Upper lobe of left lung (tissue), 6 donors: ENCODE data around the gene TMEM129. TPM values are rescaled to one million over a fixed set of nuclear protein-coding genes. Genes with fewer than 3 reads are reported as not detected.

Source experiments
- ATAC-seq, 2 donors: fragments of 200-7000 bp; cut with Tn5 transposase; one replicate each; pipeline ENCODE4 v1.9.1; 2022; ENCODE audit warnings: mild to moderate bottlenecking in 2 of 2, moderate library complexity in 2 of 2; ENCODE audit not compliant: low FRiP score in 2 of 2
- DNase-seq, 2 donors: peaks; one replicate each; pipeline ENCODE4 v3.0.0-alpha.2; 2019 to 2020
- H3K27ac ChIP-seq, 4 donors: fragments of 200-600 bp; sonication (generic); one replicate each; pipeline ENCODE4 v1.5.1; 2016 to 2019
- H3K27me3 ChIP-seq, 4 donors: fragments of 200-600 bp; sonication (generic); one replicate each; pipeline ENCODE4 v1.5.1; 2017 to 2019
- H3K36me3 ChIP-seq, 4 donors: fragments of 200-600 bp; sonication (generic); one replicate each; pipeline ENCODE4 v1.5.1; 2016 to 2019
- H3K4me1 ChIP-seq, 4 donors: fragments of 200-600 bp; sonication (generic); one replicate each; pipeline ENCODE4 v1.5.1; 2018 to 2019
- H3K4me3 ChIP-seq, 4 donors: fragments of 200-600 bp; sonication (generic); one replicate each; pipeline ENCODE4 v1.5.1; 2017 to 2019; ENCODE audit warnings: mild to moderate bottlenecking in 2 of 4, moderate library complexity in 1 of 4
- H3K9me3 ChIP-seq, 4 donors: fragments of 200-600 bp; sonication (generic); one replicate each; pipeline ENCODE4 v1.5.1; 2018 to 2019
- EP300 ChIP-seq, 4 donors: sonication (generic); formaldehyde crosslinking; IDR thresholded peaks; one replicate each; pipeline ENCODE4 v1.5.1; 2017; ENCODE audit warnings: antibody characterized with exemption in 4 of 4, control low read depth in 2 of 4
- POLR2A ChIP-seq, 4 donors: fragments of 450-650 bp; IDR thresholded peaks; one replicate each; pipeline ENCODE4 v1.5.1; 2016 to 2017; ENCODE audit warnings: antibody characterized with exemption in 4 of 4, mild to moderate bottlenecking in 2 of 4
- POLR2AphosphoS5 ChIP-seq, 2 donors: sonication (generic); formaldehyde crosslinking; IDR thresholded peaks; one replicate each; pipeline ENCODE4 v1.5.1; 2017; ENCODE audit warnings: antibody characterized with exemption in 2 of 2
- WGBS, 2 donors: methylation state at CpG; one replicate each; pipeline ENCODE4 v1.1.5; 2017 to 2018; 5-methylcytosine and 5-hydroxymethylcytosine counted together
- total RNA-seq, 6 donors: library from RNA; depleted of rRNA in 4 of 6; stranded (reverse); fragments of >200 nt in 4 of 6; gene quantifications; one replicate each; pipeline versions ENCODE4 v1.1.0 to v1.2.1, GENCODE V29; 2016 to 2021
- TF ChIP-seq, protein P1 (sequence below), 6 experiments: fragments of 450-650 bp in 4 of 6; fragments of 200-600 bp in 2 of 6; sonication (generic) in 2 of 6; IDR thresholded peaks; one replicate each; pipeline ENCODE4 v1.5.1; 2016 to 2019; ENCODE audit warnings: antibody characterized with exemption in 6 of 6
- donor health status: DM: no; HTN: no; CAD: no; lungs with moderate emphysema.
- donor health status: DM: no; HTN: yes; CAD: no; lungs with severe emphysema.

Gene TMEM129
- total RNA-seq, 6 donors from 2014 or later, result 38.9 to 99.1 (median 49.6) TPM

DNA sequence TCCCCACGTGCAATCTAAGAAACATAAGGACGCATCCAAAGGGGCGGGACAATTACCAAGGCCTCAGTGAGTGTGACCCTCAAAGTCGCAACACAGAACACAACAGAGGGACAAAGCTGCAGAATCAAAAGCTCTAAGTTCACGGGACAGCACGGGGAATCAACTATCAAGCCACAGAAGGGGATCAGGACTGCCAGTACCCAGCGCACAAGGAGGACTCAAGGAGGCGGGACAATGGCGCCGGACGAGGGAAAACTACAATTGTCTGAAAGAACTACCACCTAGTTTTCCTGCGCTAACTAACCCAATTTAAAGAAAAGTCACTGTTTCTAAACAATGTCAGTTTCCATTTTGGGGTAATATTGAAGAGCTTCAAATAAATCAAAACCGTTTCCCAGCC, 38.3 kb downstream of the TMEM129 start:
- no peak overlapping the region for H3K27ac ChIP-seq
- no peaks in the 10 kb centered on the region for H3K9me3 ChIP-seq
- no peaks in the 10 kb centered on the region for H3K27me3 ChIP-seq
- TF ChIP-seq POLR2A (IDR thresholded peaks at IDR 0.05) (no peak), POLR2AphosphoS5 (IDR thresholded peaks at IDR 0.05) (no peak), EP300 (IDR thresholded peaks at IDR 0.05) (no peak)
- TF ChIP-seq, protein P1, sequence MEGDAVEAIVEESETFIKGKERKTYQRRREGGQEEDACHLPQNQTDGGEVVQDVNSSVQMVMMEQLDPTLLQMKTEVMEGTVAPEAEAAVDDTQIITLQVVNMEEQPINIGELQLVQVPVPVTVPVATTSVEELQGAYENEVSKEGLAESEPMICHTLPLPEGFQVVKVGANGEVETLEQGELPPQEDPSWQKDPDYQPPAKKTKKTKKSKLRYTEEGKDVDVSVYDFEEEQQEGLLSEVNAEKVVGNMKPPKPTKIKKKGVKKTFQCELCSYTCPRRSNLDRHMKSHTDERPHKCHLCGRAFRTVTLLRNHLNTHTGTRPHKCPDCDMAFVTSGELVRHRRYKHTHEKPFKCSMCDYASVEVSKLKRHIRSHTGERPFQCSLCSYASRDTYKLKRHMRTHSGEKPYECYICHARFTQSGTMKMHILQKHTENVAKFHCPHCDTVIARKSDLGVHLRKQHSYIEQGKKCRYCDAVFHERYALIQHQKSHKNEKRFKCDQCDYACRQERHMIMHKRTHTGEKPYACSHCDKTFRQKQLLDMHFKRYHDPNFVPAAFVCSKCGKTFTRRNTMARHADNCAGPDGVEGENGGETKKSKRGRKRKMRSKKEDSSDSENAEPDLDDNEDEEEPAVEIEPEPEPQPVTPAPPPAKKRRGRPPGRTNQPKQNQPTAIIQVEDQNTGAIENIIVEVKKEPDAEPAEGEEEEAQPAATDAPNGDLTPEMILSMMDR (IDR thresholded peaks at IDR 0.05), result no peak
- no peak for DNase-seq
- peak overlapping the region in 3 of 4 donors; percentile 74 to 86 (median 82) for H3K4me3 ChIP-seq
- no peaks in the 10 kb centered on the region for H3K36me3 ChIP-seq
- 86 to 89% methylated on average over 13 of the region's 13 CpGs for WGBS, 2 donors
- no peak for ATAC-seq
- H3K4me1 ChIP-seq, result peaks cover 4 to 24% (median 11%) of the 10 kb centered on the region in 4 donors

DNA sequence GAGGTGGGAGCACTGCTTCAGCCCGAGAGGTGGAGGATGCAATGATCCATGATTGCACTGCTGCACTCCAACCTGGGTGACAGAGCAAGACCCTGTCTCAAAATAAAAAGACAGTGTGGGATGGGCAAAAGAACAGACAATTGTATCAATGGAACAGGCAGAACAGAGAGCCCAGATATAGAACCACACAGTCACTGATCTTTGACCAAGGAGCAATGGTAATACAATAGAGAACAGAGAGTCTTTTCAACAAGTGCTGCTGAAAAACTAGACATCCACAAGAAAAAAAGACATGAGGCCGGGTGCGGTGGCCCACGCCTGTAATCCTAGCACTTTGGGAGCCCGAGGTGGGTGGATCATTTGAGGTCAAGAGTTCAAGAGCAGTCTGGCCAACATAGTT, 42.9 kb downstream of the TMEM129 start:
- DNase-seq, result no peak
- Histone ChIP-seq H3K4me3 (no peak overlapping the region), H3K27me3 (no peaks in the 10 kb centered on the region), H3K27ac (no peak overlapping the region), H3K36me3 (no peaks in the 10 kb centered on the region), H3K4me1 (peaks cover 0 to 5% (median 3%) of the 10 kb centered on the region in 4 donors), H3K9me3 (no peaks in the 10 kb centered on the region)
- TF ChIP-seq POLR2AphosphoS5 (IDR thresholded peaks at IDR 0.05) (no peak), EP300 (IDR thresholded peaks at IDR 0.05) (no peak), POLR2A (IDR thresholded peaks at IDR 0.05) (no peak)
- TF ChIP-seq, protein P1 (IDR thresholded peaks at IDR 0.05), result no peak
- 76 to 85% methylated on average over 5 of the region's 5 CpGs for WGBS, 2 donors
- ATAC-seq, result no peak

DNA sequence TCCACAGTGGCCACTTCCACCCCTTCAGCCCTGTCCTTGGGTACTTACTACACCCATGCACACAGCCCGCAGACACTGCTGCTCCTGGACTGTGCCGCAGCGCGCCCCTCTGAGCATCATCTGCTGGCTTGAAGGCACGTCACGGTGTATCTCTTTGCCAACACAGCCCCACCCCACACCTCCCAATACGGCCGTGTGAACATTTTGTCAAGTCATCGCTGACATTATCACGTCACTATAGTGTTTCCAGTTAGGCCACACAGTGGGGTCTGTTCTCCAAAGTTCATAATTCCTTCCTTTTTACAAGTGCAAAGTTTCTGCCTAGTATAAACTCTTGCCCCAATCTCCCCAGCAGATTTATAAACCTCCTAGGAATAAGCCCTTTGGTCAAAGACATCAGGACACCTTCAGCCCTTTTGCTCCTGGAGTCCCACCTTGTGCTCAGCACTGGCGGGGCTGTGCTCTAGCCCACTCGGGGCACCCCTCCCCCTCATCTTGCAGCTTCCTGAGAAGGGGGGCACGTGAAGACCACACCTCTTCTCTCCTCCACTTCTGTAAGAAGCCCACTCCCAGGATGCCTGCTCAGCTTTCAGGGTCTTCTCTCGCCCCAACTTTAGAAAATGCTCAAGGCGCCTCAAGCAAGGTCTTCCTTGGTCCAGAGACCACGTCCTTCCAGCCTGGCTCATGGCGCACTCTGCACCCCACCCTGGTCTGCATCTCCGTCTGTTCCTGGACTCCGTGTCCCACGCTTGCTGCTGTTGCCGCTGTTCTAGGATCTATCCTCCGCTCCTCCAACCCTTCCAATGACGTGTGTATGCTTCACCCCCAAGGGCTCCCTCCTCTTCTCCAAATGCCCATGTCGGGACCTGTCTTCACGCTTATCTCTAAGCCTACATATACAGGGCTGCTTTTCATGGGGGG, 44.3 kb downstream of the TMEM129 start:
- TF ChIP-seq, protein P1 (IDR thresholded peaks at IDR 0.05), result no peak
- TF ChIP-seq EP300 (IDR thresholded peaks at IDR 0.05) (no peak), POLR2A (IDR thresholded peaks at IDR 0.05) (no peak), POLR2AphosphoS5 (IDR thresholded peaks at IDR 0.05) (no peak)
- whole genome bisulfite sequencing, 2 donors, result 79% methylated on average over 24 of the region's 25 CpGs

DNA sequence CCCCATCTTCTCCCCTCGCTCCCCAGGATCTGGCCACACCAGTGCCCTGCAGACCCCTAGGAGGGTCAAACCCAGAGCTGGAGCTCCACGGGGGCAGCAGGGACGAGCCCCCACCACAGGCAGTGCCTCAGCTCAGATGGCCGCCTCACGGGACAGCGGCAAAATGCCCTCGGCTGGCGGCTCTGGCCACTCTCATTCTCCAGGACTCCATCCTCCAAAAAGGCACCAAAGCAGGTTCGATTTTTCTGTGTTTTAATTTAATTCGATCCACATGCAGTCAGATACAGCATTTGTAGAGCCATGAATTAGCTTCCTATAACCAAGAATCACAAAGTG, 45.4 kb downstream of the TMEM129 start:
- 73 to 81% methylated on average over 5 to 10 of the region's 10 CpGs for WGBS, 2 donors
- TF ChIP-seq, protein P1 (IDR thresholded peaks at IDR 0.05), result no peak
- TF ChIP-seq POLR2AphosphoS5 (IDR thresholded peaks at IDR 0.05) (no peak), EP300 (IDR thresholded peaks at IDR 0.05) (no peak), POLR2A (IDR thresholded peaks at IDR 0.05) (no peak)
- ATAC-seq (no peak), DNase-seq (peak in 1 of 2 donors; percentile 66)
- Histone ChIP-seq H3K4me3 (no peak overlapping the region), H3K27me3 (no peaks in the 10 kb centered on the region), H3K27ac (no peak overlapping the region), H3K36me3 (no peaks in the 10 kb centered on the region), H3K9me3 (no peaks in the 10 kb centered on the region), H3K4me1 (no peaks in the 10 kb centered on the region)

More for the DNA sequence above, 44.3 kb downstream of the TMEM129 start:
- H3K4me3 ChIP-seq, result no peak overlapping the region
- ATAC-seq (peak; percentile 4 to 11), DNase-seq (peak in 1 of 2 donors; percentile 56)
- H3K36me3 ChIP-seq, result no peaks in the 10 kb centered on the region
- no peak overlapping the region for H3K27ac ChIP-seq
- H3K27me3 ChIP-seq, result no peaks in the 10 kb centered on the region
- no peaks in the 10 kb centered on the region for H3K4me1 ChIP-seq
- H3K9me3 ChIP-seq, result no peaks in the 10 kb centered on the region
